Hepatic stellate cell (primary cell): ENCODE results near the gene TUT4.

Experiments
- DNase-seq: peaks from one replicate; pipeline ENCODE4 v3.0.0; 2011; ENCODE audit warnings: low spot score

TUT4 gene

DNA sequence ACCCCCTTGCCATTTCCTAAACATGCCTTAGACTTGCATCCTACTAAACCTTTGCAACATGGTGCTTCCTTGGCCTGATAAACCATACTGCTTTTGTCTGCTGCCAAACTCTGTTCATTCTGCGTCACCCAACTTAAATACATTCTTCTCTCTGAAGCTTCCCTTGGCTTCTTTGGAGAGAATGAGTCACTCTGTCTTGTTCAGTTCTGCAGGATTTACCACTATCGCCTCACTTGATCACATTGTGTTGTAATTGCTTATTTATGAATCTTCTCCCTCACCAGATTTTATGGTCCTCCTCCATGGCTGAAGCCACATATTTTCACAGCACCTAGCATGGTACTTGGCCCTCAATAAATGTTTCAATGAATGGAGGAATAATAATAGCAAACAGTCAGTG lies 21.7 kb upstream of the TUT4 start:
- peak; percentile 62 for DNase-seq

DNA sequence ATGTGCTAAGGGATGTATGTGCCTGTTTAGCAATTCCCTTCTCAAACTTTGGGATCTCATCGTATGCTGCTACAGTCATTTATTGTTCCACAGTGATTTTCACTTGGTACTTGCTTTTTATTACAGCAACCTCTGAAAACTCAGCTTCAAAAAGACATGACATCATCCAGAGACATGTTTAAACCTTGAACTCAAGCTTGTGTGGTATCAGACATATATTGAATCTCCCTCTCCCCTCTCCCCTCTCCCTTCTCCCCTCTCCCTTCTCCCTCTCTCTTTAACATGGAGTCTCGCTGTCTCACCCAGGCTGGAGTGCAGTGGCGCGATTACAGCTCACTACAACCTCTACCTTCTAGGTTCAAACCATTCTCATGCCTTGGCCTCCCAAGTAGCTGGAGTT lies 19.5 kb upstream of the TUT4 start:
- DNase-seq, result no peak

DNA sequence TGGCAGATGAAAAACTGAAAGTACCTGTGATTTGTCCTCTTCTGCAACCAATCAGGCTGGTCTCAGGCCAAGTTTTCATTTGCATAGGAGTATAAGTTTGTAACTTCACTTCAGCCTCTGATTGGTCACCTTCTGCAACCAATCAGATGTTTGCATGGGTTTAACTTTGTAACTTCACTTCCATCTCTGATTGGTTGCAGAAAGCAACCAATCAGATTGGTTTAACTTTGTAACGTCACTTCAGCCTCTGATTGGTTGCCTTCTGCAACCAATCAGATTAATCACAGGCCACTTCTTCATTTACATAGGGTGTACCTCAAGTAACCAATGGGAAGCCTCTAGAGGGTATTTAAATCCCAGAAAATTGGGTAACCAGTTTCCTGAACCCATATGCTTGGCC lies 18.9 kb upstream of the TUT4 start:
- DNase-seq, result no peak

GRCh38 chr1:52569449-52570210 lies 16.7 kb upstream of the TUT4 start:
- DNase-seq, result no peak

DNA sequence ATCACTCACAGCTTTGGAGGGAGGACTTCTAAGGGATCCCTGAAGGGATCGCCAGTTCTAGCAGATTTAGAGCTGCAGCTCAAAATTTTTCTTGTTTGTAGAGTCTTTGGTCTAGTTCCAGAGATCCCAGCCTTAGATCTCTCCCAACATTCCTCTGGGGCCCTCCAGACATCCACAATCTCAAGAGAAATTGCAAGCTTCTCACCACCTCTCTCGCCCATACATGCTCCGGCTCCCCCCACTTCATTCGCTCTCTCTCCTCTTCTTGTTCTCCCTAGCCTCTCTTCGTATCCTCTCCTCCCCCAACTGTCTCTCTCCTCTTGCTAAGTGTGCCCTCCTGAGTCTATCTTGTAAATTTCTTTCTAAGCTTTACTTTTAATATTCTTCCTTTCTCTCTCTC lies 15.1 kb upstream of the TUT4 start:
- no peak for DNase-seq

DNA sequence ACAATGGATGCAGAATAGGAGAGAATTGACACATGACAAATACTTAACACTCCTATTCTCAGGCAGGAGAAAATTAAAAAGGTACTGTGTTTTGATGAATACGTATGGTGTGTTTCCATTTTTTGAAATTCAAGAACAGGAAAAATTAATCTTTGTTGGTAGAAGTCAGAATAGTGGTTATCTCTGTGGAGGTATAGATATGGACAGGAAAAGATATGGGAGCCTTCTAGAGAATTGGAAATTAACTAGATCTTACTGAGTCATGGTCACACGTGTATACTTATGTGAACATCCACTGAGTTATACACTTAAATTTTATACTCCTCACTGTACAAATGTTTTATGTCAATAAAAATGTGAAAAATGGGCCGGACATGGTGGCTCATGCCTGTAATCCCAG lies 9.9 kb upstream of the TUT4 start:
- no peak for DNase-seq

GRCh38 chr1:52559875-52560274 lies 7.0 kb upstream of the TUT4 start:
- DNase-seq, result no peak

GRCh38 chr1:52558941-52559340 lies 6.0 kb upstream of the TUT4 start:
- no peak for DNase-seq

GRCh38 chr1:52556641-52557360 lies 3.9 kb upstream of the TUT4 start:
- no peak for DNase-seq

DNA sequence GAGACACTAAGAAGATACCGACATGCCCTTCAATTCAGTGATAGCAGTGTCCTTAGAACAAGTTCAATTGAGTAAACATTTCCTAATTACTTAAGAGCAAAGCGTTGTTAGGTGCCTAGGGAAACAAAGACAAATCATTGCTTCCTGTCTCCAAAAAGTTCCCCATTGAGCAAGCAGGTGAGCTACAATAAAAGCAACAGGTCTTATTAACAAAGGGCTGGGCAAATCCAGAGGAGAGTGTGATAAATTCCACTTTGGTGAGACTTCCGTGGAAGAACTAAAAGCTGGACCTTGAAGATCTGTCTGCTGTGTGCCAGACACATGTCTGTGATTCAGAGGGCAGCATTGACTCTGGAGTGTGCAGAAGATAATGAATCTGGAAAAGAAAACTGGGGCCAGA lies 1.9 kb upstream of the TUT4 start:
- no peak for DNase-seq

- DNase-seq, result no peak
These were observed 1.4 kb upstream of the TUT4 start for GRCh38 chr1:52554267-52554640.

- DNase-seq, result peak; percentile 82
These were observed 722 bp upstream of the TUT4 start for GRCh38 chr1:52553362-52554266.

GRCh38 chr1:52552236-52552504 lies 722 bp downstream of the TUT4 start:
- DNase-seq, result no peak

DNA sequence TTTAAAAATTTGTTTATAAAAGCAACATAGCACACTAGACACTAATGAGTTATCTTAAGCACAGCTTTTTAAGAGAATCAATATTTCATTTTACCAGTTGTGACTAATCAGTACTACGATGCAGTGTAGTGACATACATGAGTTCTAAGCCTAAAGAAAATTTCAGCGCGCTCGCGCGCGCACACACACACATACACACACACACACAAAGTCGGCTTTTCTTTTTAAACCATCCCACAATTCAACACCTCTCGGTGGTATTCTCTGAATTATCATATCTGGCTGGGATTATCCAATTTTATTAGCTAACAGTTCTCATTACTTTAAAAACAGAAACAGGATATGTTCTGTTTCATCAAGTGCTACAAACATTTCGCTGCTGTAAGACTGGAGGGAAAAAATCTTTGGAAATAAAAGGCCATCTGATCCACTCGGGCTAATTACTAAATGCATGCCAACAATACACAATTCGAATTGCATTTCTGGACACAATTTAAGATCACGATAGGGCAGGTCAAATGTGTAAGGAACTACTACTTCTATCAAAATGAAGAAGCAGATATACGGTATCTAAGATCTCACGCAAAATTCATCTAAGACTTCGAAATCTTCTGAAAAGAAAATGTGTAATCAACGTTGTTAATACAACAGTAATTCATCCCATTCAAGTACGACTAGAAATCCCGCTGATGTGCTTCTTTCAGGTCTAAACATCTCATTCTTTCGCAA lies 1.2 kb downstream of the TUT4 start:
- DNase-seq, result no peak

- DNase-seq, result no peak
These were observed 2.4 kb downstream of the TUT4 start for GRCh38 chr1:52550447-52550846.

GRCh38 chr1:52549267-52549666 lies 3.6 kb downstream of the TUT4 start:
- DNase-seq, result no peak

GRCh38 chr1:52546852-52547251 lies 6.0 kb downstream of the TUT4 start:
- DNase-seq, result no peak

- no peak for DNase-seq
These were observed 8.0 kb downstream of the TUT4 start for GRCh38 chr1:52544665-52545525.

DNA sequence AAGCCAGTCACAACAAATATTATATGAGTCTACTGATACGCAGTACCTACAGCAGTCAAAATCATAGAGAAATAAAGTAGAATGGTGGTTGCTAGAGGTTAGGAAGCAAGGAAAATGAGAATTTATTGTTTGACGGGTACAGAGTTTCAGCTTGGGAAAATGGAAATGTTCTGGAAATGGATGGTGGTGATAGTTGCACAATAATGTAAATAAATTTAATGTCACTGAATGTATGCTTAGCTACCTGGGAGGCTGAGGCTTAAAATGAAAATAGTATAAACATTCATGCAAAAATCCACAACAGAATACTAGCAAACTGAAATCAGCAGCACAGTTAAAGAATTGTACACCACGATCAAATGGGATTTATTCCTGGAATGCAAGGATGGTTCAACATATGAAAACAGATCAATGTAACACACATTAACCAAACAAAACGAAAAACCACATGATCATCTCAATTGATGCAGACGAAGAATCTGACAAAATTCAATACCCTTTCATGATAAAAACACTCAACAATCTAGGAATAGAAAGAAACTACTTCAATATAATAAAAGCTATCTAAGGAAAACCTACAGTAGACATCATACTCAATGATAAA lies 10.7 kb downstream of the TUT4 start:
- DNase-seq, result no peak

- peak; percentile 25 for DNase-seq
These were observed 17.7 kb downstream of the TUT4 start for GRCh38 chr1:52534928-52535764.
